Tibial nerve (tissue), 3 donors: ENCODE measurements around the gene FER.

Source experiments
- CTCF ChIP-seq, 5 experiments: fragments of 200-600 bp in 3 of 5; fragments of 450-650 bp in 2 of 5; sonication (generic) in 3 of 5; IDR thresholded peaks; one replicate each; pipeline ENCODE4 v1.5.1; 2016 to 2019; ENCODE audit warnings: antibody characterized with exemption in 5 of 5, mild to moderate bottlenecking in 3 of 5, moderate library complexity in 2 of 5
- POLR2A ChIP-seq, 2 donors: fragments of 450-650 bp; IDR thresholded peaks; one replicate each; pipeline ENCODE4 v1.6.1; 2017; ENCODE audit warnings: antibody characterized with exemption in 2 of 2, mild to moderate bottlenecking in 2 of 2, moderate library complexity in 2 of 2

- TF ChIP-seq CTCF (IDR thresholded peaks at IDR 0.05) (no peak), POLR2A (IDR thresholded peaks at IDR 0.05) (no peak)
Measured at GRCh38 chr5:108857905-108858304, 110.2 kb downstream of the FER start.
